ENCODE data around the gene HMGCL.

HMGCL gene

GRCh38 chr1:23814016-23814415 lies 11.2 kb downstream of the HMGCL start:
- ChIA-PET POLR2A (interaction anchor here (1.9 kb wide), 1 partner anchor 11 kb away, joined by 12 read pairs; the partner anchor contains the start of gene HMGCL), CTCF (interaction anchor here (0.6 to 1.0 kb wide), 2 partner anchors 9 to 17 kb away, joined by 3 read pairs; no protein-coding TSS in a partner anchor)
- TF ChIP-seq ARNT (IDR thresholded peaks at IDR 0.05) (no peak), TARDBP (IDR thresholded peaks at IDR 0.05) (no peak), PKNOX1 (IDR thresholded peaks at IDR 0.05) (no peak), LEF1 (IDR thresholded peaks at IDR 0.05; ENCODE audit: borderline replicate concordance) (no peak), SP1 (IDR thresholded peaks at IDR 0.05) (no peak), ELF4 (IDR thresholded peaks at IDR 0.05) (no peak)
- no peak for DNase-seq (ENCODE audit: extremely low spot score)

GRCh38 chr1:23810818-23811540 lies 14.2 kb downstream of the HMGCL start:
- ChIA-PET POLR2A (interaction anchor here (0.8 to 2.3 kb wide), 4 partner anchors 10 to 33 kb away, joined by 3 to 14 read pairs (median 4); partner anchors contain the start of genes GALE, HMGCL and PITHD1), CTCF (interaction anchor here (0.6 to 1.8 kb wide), 11 partner anchors 8 to 307 kb away, joined by 3 to 12 read pairs (median 4); partner anchors contain the start of gene HMGCL)
- TF ChIP-seq L3MBTL2 (conservative IDR thresholded peaks at IDR 0.05) (no peak), ZNF384 (IDR thresholded peaks at IDR 0.05) (no peak), TARDBP (IDR thresholded peaks at IDR 0.05) (no peak), BHLHE40 (IDR thresholded peaks at IDR 0.05; ENCODE audit: borderline replicate concordance) (no peak), CTBP1 (IDR thresholded peaks at IDR 0.05; ENCODE audit: borderline replicate concordance) (no peak)
- peak; percentile 58 for DNase-seq (ENCODE audit: extremely low spot score)

- peak; percentile 83 for DNase-seq (ENCODE audit: extremely low spot score)
- TF ChIP-seq LEF1 (IDR thresholded peaks at IDR 0.05; ENCODE audit: borderline replicate concordance) (peak; percentile 98), TARDBP (IDR thresholded peaks at IDR 0.05) (no peak)
- CTCF ChIA-PET = interaction anchor here (1.0 to 1.8 kb wide), 5 partner anchors 9 to 107 kb away, joined by 3 to 12 read pairs (median 5); partner anchors contain the start of gene HMGCL
- POLR2A ChIA-PET = interaction anchor here (1.4 to 2.3 kb wide), 3 partner anchors 9 to 32 kb away, joined by 3 to 14 read pairs (median 5); partner anchors contain the start of genes GALE, HMGCL and PITHD1
Measured at GRCh38 chr1:23809751-23810171, 15.5 kb downstream of the HMGCL start.

GRCh38 chr1:23807453-23807852 lies 17.8 kb downstream of the HMGCL start:
- no peak for TF ChIP-seq FOXM1 (IDR thresholded peaks at IDR 0.05; ENCODE audit: borderline replicate concordance)
- no peak for TF ChIP-seq FOXK2 (IDR thresholded peaks at IDR 0.05)
- TF ChIP-seq SUZ12 (IDR thresholded peaks at IDR 0.05) = no peak
- TF ChIP-seq PKNOX1 (IDR thresholded peaks at IDR 0.05) = no peak
- TF ChIP-seq ZNF384 (IDR thresholded peaks at IDR 0.05) = no peak
- TF ChIP-seq ELF4 (IDR thresholded peaks at IDR 0.05) = no peak
- no peak for TF ChIP-seq BHLHE40 (IDR thresholded peaks at IDR 0.05; ENCODE audit: borderline replicate concordance)
- no peak for TF ChIP-seq NFRKB (IDR thresholded peaks at IDR 0.05)
- no peak for TF ChIP-seq ARNT (IDR thresholded peaks at IDR 0.05)
- no peak for TF ChIP-seq CTBP1 (IDR thresholded peaks at IDR 0.05; ENCODE audit: borderline replicate concordance)
- TF ChIP-seq LEF1 (IDR thresholded peaks at IDR 0.05; ENCODE audit: borderline replicate concordance) = no peak
- TF ChIP-seq L3MBTL2 (conservative IDR thresholded peaks at IDR 0.05) = no peak
- ChIA-PET POLR2A (no interaction called here), CTCF (interaction anchor here (0.6 kb wide), 1 partner anchor 142 kb away, joined by 4 read pairs; no protein-coding TSS in a partner anchor)
- no peak for DNase-seq (ENCODE audit: extremely low spot score)

GRCh38 chr1:23806280-23806679 lies 18.9 kb downstream of the HMGCL start:
- DNase-seq (ENCODE audit: extremely low spot score) = no peak
- TF ChIP-seq FOXK2 (IDR thresholded peaks at IDR 0.05) (no peak), FOXM1 (IDR thresholded peaks at IDR 0.05; ENCODE audit: borderline replicate concordance) (no peak), ARNT (IDR thresholded peaks at IDR 0.05) (no peak), PKNOX1 (IDR thresholded peaks at IDR 0.05) (no peak), BHLHE40 (IDR thresholded peaks at IDR 0.05; ENCODE audit: borderline replicate concordance) (no peak), ELF4 (IDR thresholded peaks at IDR 0.05) (no peak), L3MBTL2 (conservative IDR thresholded peaks at IDR 0.05) (no peak), LEF1 (IDR thresholded peaks at IDR 0.05; ENCODE audit: borderline replicate concordance) (no peak), FOXA1 (IDR thresholded peaks at IDR 0.05) (no peak), HDGF (IDR thresholded peaks at IDR 0.05; ENCODE audit: borderline replicate concordance) (no peak), SUZ12 (IDR thresholded peaks at IDR 0.05) (no peak), NFRKB (IDR thresholded peaks at IDR 0.05) (no peak), TARDBP (IDR thresholded peaks at IDR 0.05) (no peak), CTBP1 (IDR thresholded peaks at IDR 0.05; ENCODE audit: borderline replicate concordance) (no peak), ZNF384 (IDR thresholded peaks at IDR 0.05) (no peak), SP1 (IDR thresholded peaks at IDR 0.05) (no peak)
- CTCF ChIA-PET = no interaction called here
- POLR2A ChIA-PET = interaction anchor here (1.2 kb wide), 1 partner anchor 28 kb away, joined by 4 read pairs; the partner anchor contains the start of gene PITHD1

- TF ChIP-seq LEF1 (IDR thresholded peaks at IDR 0.05; ENCODE audit: borderline replicate concordance) (no peak), FOXM1 (IDR thresholded peaks at IDR 0.05; ENCODE audit: borderline replicate concordance) (no peak), L3MBTL2 (conservative IDR thresholded peaks at IDR 0.05) (no peak), BHLHE40 (IDR thresholded peaks at IDR 0.05; ENCODE audit: borderline replicate concordance) (no peak), TARDBP (IDR thresholded peaks at IDR 0.05) (no peak), HDGF (IDR thresholded peaks at IDR 0.05; ENCODE audit: borderline replicate concordance) (no peak), NFRKB (IDR thresholded peaks at IDR 0.05) (no peak), FOXA1 (IDR thresholded peaks at IDR 0.05) (no peak), SP1 (IDR thresholded peaks at IDR 0.05) (no peak), ZNF384 (IDR thresholded peaks at IDR 0.05) (no peak), SUZ12 (IDR thresholded peaks at IDR 0.05) (no peak), ARNT (IDR thresholded peaks at IDR 0.05) (no peak), CTBP1 (IDR thresholded peaks at IDR 0.05; ENCODE audit: borderline replicate concordance) (no peak), ELF4 (IDR thresholded peaks at IDR 0.05) (no peak), PKNOX1 (IDR thresholded peaks at IDR 0.05) (no peak), FOXK2 (IDR thresholded peaks at IDR 0.05) (no peak)
- POLR2A ChIA-PET = interaction anchor here (1.2 kb wide), 1 partner anchor 27 kb away, joined by 4 read pairs; the partner anchor contains the start of gene PITHD1
- DNase-seq (ENCODE audit: extremely low spot score) = no peak
- CTCF ChIA-PET = interaction anchor here (0.6 to 0.9 kb wide), 2 partner anchors 9 to 111 kb away, joined by 3 to 4 read pairs; no protein-coding TSS in a partner anchor
Measured at GRCh38 chr1:23805025-23805424, 20.2 kb downstream of the HMGCL start.
